Natural killer cell (primary cell): ENCODE results near the gene IL36RN. TPM values are rescaled to one million over a fixed set of nuclear protein-coding genes. Genes with fewer than 3 reads are reported as not detected.

ENCODE experiments used
- ATAC-seq, 3 donors: fragments of 150-1000 bp in 2 of 3; fragments of 200-7000 bp in 1 of 3; cut with Tn5 transposase; 1 replicate in 1 of 3; 2 replicates in 2 of 3; pipeline ENCODE4 v1.10.0; 2021; ENCODE audit warnings: mild to moderate bottlenecking in 2 of 3, moderate library complexity in 2 of 3
- DNase-seq, 2 donors: peaks; one replicate each; pipeline versions ENCODE4 v3.0.0 to v3.0.0-alpha.2; 2013 to 2021; ENCODE audit warnings: mixed read lengths in 1 of 2
- H3K27ac ChIP-seq: one replicate; pipeline ENCODE4 v1.5.1; 2013; ENCODE audit warnings: mild to moderate bottlenecking, low read length
- H3K27me3 ChIP-seq: one replicate; pipeline ENCODE4 v1.6.1; 2013; ENCODE audit warnings: low read length; ENCODE audit not compliant: control insufficient read depth, insufficient read depth
- H3K36me3 ChIP-seq: one replicate; pipeline ENCODE4 v1.6.1; 2013; ENCODE audit warnings: low read length; ENCODE audit not compliant: control insufficient read depth, insufficient read depth
- H3K4me1 ChIP-seq: one replicate; pipeline ENCODE4 v1.6.1; 2013; ENCODE audit warnings: low read length; ENCODE audit not compliant: control insufficient read depth, insufficient read depth
- H3K4me3 ChIP-seq: one replicate; pipeline ENCODE4 v1.5.1; 2013; ENCODE audit warnings: low read length
- H3K9me3 ChIP-seq: one replicate; pipeline ENCODE4 v1.6.1; 2013; ENCODE audit warnings: low read length; ENCODE audit not compliant: control insufficient read depth, insufficient read depth
- H3K27ac Mint-ChIP-seq, 2 donors: one replicate each; pipeline ENCODE4 v1.8.0; 2022; ENCODE audit warnings: mild to moderate bottlenecking in 2 of 2, mixed read lengths in 2 of 2, moderate library complexity in 1 of 2
- H3K27me3 Mint-ChIP-seq, 2 donors: one replicate each; pipeline ENCODE4 v1.8.0; 2022; ENCODE audit warnings: low read depth in 2 of 2, mixed read lengths in 2 of 2
- H3K36me3 Mint-ChIP-seq: one replicate; pipeline ENCODE4 v1.8.0; 2022; ENCODE audit warnings: mixed read lengths
- H3K4me1 Mint-ChIP-seq, 2 donors: one replicate each; pipeline ENCODE4 v1.8.0; 2022; ENCODE audit warnings: mixed read lengths in 2 of 2
- H3K4me3 Mint-ChIP-seq: one replicate; pipeline ENCODE4 v1.8.0; 2022; ENCODE audit warnings: mild to moderate bottlenecking, moderate library complexity, mixed read lengths
- H3K9me3 Mint-ChIP-seq, 2 donors: one replicate each; pipeline ENCODE4 v1.8.0; 2022; ENCODE audit warnings: mixed read lengths in 2 of 2
- CTCF ChIP-seq: fragments of 200-600 bp; IDR thresholded peaks from one replicate; pipeline ENCODE4 v1.8.0; 2022; ENCODE audit warnings: antibody characterized with exemption
- WGBS: methylation state at CpG from one replicate; pipeline ENCODE4 v1.1.7; 2013; ENCODE audit warnings: missing lambda C conversion rate; ENCODE audit not compliant: insufficient coverage; 5-methylcytosine and 5-hydroxymethylcytosine counted together
- intact Hi-C: fragments of 100-400 bp; cut with micrococcal nuclease; formaldehyde crosslinking; loops from one replicate; pipeline ENCODE4 v1.14.2; 2022
- total RNA-seq, 4 donors: library from RNA; stranded (reverse); fragments of 120-200 nt in 1 of 4; gene quantifications; one replicate each; pipeline versions ENCODE4 v1.2.3 to v1.2.4, GENCODE V29; 2013 to 2022

IL36RN gene
- total RNA-seq, 3 donors from 2014 or later (not counting 1 experiment from before 2014, with no cell fraction given): not detected

DNA sequence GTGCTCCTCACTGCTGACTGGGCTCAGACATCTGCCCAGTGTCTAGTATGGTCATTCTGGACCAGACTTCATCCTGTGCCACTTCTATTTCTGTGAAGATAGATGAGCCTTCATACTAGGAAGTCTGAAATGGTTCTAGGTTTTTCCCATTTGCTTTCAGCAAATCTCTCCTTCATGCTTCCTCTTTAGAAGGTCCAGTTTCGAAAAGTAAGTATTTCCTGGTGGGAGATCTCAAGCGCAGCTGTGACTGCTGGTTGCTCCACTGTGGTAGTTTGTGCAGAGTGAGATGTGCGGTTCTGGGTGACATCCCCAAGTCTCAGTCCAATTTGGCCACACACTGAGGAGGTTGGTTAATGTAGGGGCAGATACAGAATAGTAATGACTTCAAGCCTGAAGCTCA, 20.7 kb upstream of the IL36RN start:
- Histone ChIP-seq H3K27ac (no peak overlapping the region), H3K36me3 (no peaks in the 10 kb centered on the region), H3K9me3 (no peaks in the 10 kb centered on the region), H3K4me3 (no peak overlapping the region), H3K27me3 (peaks cover 2% of the 10 kb centered on the region), H3K4me1 (no peaks in the 10 kb centered on the region)
- no peak for TF ChIP-seq CTCF
- Mint-ChIP-seq H3K27ac (no peak overlapping the region), H3K4me3 (no peak overlapping the region), H3K9me3 (no peaks in the 10 kb centered on the region), H3K27me3 (peaks cover 19 to 55% of the 10 kb centered on the region in 2 donors), H3K36me3 (no peaks in the 10 kb centered on the region), H3K4me1 (no peaks in the 10 kb centered on the region)
- DNase-seq (no peak), ATAC-seq (no peak)
- intact Hi-C loops: no loop called here
- 81% methylated on average over 3 of the region's 3 CpGs for WGBS

GRCh38 chr2:113039158-113039557, 19.8 kb upstream of the IL36RN start:
- Histone ChIP-seq H3K27me3 (peaks cover 2% of the 10 kb centered on the region), H3K36me3 (no peaks in the 10 kb centered on the region), H3K27ac (no peak overlapping the region), H3K4me1 (no peaks in the 10 kb centered on the region), H3K4me3 (no peak overlapping the region), H3K9me3 (no peaks in the 10 kb centered on the region)
- intact Hi-C loops: no loop called here
- Mint-ChIP-seq H3K27me3 (peaks cover 16 to 51% of the 10 kb centered on the region in 2 donors), H3K9me3 (no peaks in the 10 kb centered on the region), H3K36me3 (no peaks in the 10 kb centered on the region), H3K27ac (no peak overlapping the region), H3K4me1 (no peaks in the 10 kb centered on the region), H3K4me3 (no peak overlapping the region)
- no peak for ATAC-seq
- no peak for TF ChIP-seq CTCF
- 100% methylated on average over 1 of the region's 2 CpGs for WGBS
- no peak for DNase-seq

DNA sequence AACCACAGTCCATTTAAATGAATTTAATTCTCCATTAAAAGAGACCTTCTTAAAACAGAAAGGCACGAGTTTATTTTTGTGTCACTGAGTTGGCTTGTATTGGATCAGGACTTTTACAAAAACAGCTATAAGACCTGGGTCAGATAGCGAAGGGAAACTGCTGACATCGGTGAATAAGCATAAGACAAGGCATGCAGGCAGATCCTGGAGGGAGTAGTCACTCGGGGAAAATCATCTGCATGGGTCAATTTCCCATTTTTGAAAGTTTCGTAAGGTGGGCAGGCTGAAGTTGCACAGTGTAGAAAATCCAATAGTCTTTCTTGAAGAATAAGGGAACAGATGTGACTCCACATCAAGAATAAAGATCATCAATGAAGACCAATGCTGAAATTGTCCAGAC, 19.3 kb upstream of the IL36RN start:
- Histone ChIP-seq H3K36me3 (no peaks in the 10 kb centered on the region), H3K9me3 (no peaks in the 10 kb centered on the region), H3K27me3 (peaks cover 4% of the 10 kb centered on the region), H3K27ac (no peak overlapping the region), H3K4me3 (no peak overlapping the region), H3K4me1 (no peaks in the 10 kb centered on the region)
- TF ChIP-seq CTCF: no peak
- Mint-ChIP-seq H3K27ac (no peak overlapping the region), H3K4me1 (no peaks in the 10 kb centered on the region), H3K36me3 (no peaks in the 10 kb centered on the region), H3K4me3 (no peak overlapping the region), H3K27me3 (peaks cover 13 to 45% of the 10 kb centered on the region in 2 donors), H3K9me3 (no peaks in the 10 kb centered on the region)
- WGBS: 50% methylated on average over 5 of the region's 5 CpGs
- intact Hi-C loops: no loop called here
- no peak for ATAC-seq
- no peak for DNase-seq

- Histone ChIP-seq H3K4me3 (no peak overlapping the region), H3K36me3 (no peaks in the 10 kb centered on the region), H3K9me3 (no peaks in the 10 kb centered on the region), H3K27me3 (peaks cover 4% of the 10 kb centered on the region), H3K4me1 (no peaks in the 10 kb centered on the region), H3K27ac (no peak overlapping the region)
- WGBS: 76% methylated on average over 5 of the region's 5 CpGs
- no peak for ATAC-seq
- Mint-ChIP-seq H3K27me3 (peaks cover 11 to 43% of the 10 kb centered on the region in 2 donors), H3K4me3 (no peak overlapping the region), H3K4me1 (no peaks in the 10 kb centered on the region), H3K36me3 (no peaks in the 10 kb centered on the region), H3K27ac (no peak overlapping the region), H3K9me3 (no peaks in the 10 kb centered on the region)
- no peak for TF ChIP-seq CTCF
- peak in 1 of 2 donors; percentile 8 for DNase-seq
- intact Hi-C loops: no loop called here
These were observed 17.1 kb upstream of the IL36RN start for GRCh38 chr2:113041871-113042270.
